Stimulated activated CD8-positive, alpha-beta memory T cell treated with anti-CD3 and anti-CD28 coated beads, Interleukin-15, amount 100 ng/mL, for 1 hour (primary cell): ENCODE measurements around the gene SF3B1.
"Not testable (repeated sequence)": the region's sequence is repeated elsewhere in the genome, so short reads cannot be mapped to it uniquely, and the experiment has no call there.

ENCODE experiments used
- DNase-seq: peaks from one replicate; pipeline ENCODE4 v3.0.0-alpha.2; 2020; ENCODE audit warnings: low read depth

The SF3B1 gene

GRCh38 chr2:197379918-197380309, 54.9 kb downstream of the SF3B1 start:
- not testable (repeated sequence) for DNase-seq

- DNase-seq: not testable (repeated sequence)
Measured at GRCh38 chr2:197379308-197379917, 55.4 kb downstream of the SF3B1 start.

- DNase-seq: peak; percentile 33
Measured at GRCh38 chr2:197378494-197379307, 56.1 kb downstream of the SF3B1 start.

- no peak for DNase-seq
Measured at GRCh38 chr2:197378086-197378485, 56.7 kb downstream of the SF3B1 start.

- DNase-seq: no peak
Measured at GRCh38 chr2:197377670-197378069, 57.2 kb downstream of the SF3B1 start.

- DNase-seq: no peak
Measured at GRCh38 chr2:197372592-197372991, 62.2 kb downstream of the SF3B1 start.

GRCh38 chr2:197370664-197371063, 64.2 kb downstream of the SF3B1 start:
- not testable (repeated sequence) for DNase-seq

- DNase-seq: no peak
Measured at GRCh38 chr2:197369933-197370320, 64.9 kb downstream of the SF3B1 start.

GRCh38 chr2:197369228-197369932, 65.4 kb downstream of the SF3B1 start:
- no peak for DNase-seq

GRCh38 chr2:197368412-197368811, 66.4 kb downstream of the SF3B1 start:
- DNase-seq: no peak

GRCh38 chr2:197363998-197364397, 70.8 kb downstream of the SF3B1 start:
- no peak for DNase-seq

- DNase-seq: no peak
Measured at GRCh38 chr2:197360744-197361156, 74.1 kb downstream of the SF3B1 start.

GRCh38 chr2:197359859-197360258, 75.0 kb downstream of the SF3B1 start:
- DNase-seq: no peak

- DNase-seq: no peak
Measured at GRCh38 chr2:197358931-197359330, 75.9 kb downstream of the SF3B1 start.

- DNase-seq: no peak
Measured at GRCh38 chr2:197357986-197358385, 76.8 kb downstream of the SF3B1 start.

- DNase-seq: no peak
Measured at GRCh38 chr2:197356136-197356535, 78.7 kb downstream of the SF3B1 start.

GRCh38 chr2:197354169-197354558, 80.7 kb downstream of the SF3B1 start:
- no peak for DNase-seq

GRCh38 chr2:197353393-197354168, 81.2 kb downstream of the SF3B1 start:
- DNase-seq: no peak

- no peak for DNase-seq
Measured at GRCh38 chr2:197349699-197350098, 85.1 kb downstream of the SF3B1 start.

- no peak for DNase-seq
Measured at GRCh38 chr2:197348721-197349360, 86.0 kb downstream of the SF3B1 start.

GRCh38 chr2:197345846-197346370, 88.9 kb downstream of the SF3B1 start:
- no peak for DNase-seq
